ENCODE measurements around the gene TOR1AIP1.
A peak's percentile ranks its signal among the peaks of the same experiment; 100 is the strongest.
"Not testable (repeated sequence)": the region's sequence is repeated elsewhere in the genome, so short reads cannot be mapped to it uniquely, and the experiment has no call there.

The TOR1AIP1 gene

DNA sequence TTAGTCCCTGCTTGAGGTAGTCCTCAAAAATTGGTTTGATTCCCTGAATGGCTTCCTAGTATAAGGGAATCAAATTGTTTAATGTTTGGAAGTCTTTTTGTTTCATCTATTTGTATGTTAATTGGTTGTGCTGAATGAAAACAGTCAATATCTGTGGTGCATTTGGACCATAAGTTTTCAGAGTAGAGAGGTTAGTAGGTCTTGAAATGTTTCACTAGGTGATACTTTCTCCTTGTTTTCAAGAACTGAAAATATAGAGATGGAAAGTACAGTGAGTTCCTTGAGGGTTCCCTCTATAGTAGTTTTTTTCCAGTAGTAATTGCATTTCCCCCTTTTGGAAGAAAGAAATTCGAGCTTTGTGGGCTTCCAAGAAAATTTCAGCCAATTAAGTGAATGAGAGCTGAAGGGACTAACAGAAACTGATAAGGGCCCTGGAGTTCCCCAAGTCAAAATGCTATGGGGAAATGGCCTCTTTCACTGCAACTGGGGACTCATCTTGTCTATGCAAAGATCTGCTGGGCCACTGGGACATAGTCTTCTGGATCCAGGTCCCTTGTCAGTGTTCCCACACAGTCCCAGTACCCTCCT is 53.9 kb downstream of the TOR1AIP1 start:
- no peak for DNase-seq (ENCODE audit: low read depth in 4 of 4, low spot score in 1 of 4)

GRCh38 chr1:179937668-179938254 is 55.7 kb downstream of the TOR1AIP1 start:
- DNase-seq (ENCODE audit: low read depth in 4 of 4, low spot score in 1 of 4) = no peak

- no peak for DNase-seq (ENCODE audit: low read depth in 4 of 4, low spot score in 1 of 4)
These were observed 56.7 kb downstream of the TOR1AIP1 start for GRCh38 chr1:179938752-179939151.

- no peak for DNase-seq (ENCODE audit: low read depth in 4 of 4, low spot score in 1 of 4)
These were observed 57.9 kb downstream of the TOR1AIP1 start for GRCh38 chr1:179939941-179940340.

GRCh38 chr1:179941454-179941853 is 59.4 kb downstream of the TOR1AIP1 start:
- no peak for DNase-seq (ENCODE audit: low read depth in 4 of 4, low spot score in 1 of 4)

- no peak for DNase-seq (ENCODE audit: low read depth in 4 of 4, low spot score in 1 of 4)
These were observed 68.6 kb downstream of the TOR1AIP1 start for GRCh38 chr1:179950651-179951050.

DNA sequence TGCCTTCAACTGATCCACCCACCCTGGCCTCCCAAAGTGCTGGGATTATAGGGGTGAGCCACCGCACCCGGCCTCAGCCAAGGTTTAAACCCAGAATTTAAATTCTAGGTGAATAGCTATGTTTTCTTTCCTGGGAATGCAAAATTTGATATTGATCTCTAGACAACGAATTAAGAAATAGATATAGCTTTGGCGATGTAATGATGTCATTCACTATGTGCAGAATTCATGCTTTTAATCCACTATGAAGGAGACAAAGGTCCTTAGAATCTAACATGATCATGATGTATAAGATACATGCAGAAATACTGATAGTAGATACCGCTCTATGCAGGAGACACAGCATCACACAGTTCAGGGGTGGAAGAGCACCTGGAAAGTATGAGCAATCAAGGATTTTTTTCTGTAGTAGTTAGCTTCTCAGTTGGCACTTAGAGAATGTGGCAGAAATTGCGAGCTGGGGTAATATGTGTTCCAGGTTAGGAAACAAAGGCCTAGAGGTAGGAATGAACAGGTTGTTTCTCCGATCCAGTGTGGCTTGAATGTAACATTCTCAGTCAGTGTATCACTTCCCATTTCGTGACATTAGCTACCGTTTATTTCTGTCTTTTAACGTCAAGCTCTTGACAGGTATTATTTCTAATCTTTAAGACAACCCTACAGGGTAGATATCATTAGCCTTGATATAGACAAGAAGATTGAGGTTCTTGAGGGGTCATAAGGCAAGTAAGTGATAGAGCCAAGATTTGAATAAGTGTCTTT is 69.5 kb downstream of the TOR1AIP1 start:
- no peak for DNase-seq (ENCODE audit: low read depth in 4 of 4, low spot score in 1 of 4)

DNA sequence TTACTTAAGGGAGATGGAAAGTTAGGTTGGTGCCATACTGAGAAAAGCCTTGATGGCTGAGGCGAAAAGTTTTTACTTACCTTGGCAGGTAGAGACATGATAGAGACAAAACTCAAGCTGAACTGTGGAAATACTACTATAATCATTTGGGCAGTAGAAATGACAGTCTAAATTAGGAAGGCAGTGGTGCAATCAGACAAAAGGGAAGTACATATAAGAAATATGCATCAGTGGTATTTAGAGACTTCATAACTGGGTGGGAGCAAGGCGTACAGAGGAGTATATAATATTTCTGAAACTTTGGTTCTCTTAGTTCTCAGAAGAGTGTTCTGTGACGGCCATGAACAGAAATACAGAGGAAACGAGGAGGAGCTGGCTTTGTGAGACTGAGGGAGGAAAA is 70.1 kb downstream of the TOR1AIP1 start:
- no peak for DNase-seq (ENCODE audit: low read depth in 4 of 4, low spot score in 1 of 4)

DNA sequence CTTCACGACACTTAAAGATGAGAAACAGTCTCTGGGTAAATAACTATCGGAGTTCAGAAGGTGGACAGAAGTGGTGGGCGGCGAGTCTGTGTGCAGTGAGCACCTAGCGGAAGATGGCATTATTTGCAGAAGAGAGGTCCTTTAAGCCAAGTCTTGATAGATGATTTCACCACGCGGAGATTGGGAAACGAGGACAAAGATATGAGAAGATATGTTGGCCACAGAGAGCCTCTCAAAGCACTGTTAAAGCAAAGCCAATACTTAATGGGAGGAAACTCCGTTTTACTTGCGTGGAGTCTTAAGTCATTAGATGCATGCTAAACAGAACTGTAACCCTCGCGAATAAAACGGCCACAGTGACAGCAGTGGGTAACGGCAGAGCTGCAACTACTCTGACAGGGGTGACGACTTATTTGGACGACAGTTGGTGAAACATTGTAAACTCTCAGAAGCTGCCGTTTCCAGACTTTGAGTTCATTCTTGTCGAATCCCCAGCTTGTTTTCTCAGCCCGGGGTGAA is 71.9 kb downstream of the TOR1AIP1 start:
- peak in 3 of 4 experiments; percentile 12 to 27 (median 25) for DNase-seq (ENCODE audit: low read depth in 4 of 4, low spot score in 1 of 4)

DNA sequence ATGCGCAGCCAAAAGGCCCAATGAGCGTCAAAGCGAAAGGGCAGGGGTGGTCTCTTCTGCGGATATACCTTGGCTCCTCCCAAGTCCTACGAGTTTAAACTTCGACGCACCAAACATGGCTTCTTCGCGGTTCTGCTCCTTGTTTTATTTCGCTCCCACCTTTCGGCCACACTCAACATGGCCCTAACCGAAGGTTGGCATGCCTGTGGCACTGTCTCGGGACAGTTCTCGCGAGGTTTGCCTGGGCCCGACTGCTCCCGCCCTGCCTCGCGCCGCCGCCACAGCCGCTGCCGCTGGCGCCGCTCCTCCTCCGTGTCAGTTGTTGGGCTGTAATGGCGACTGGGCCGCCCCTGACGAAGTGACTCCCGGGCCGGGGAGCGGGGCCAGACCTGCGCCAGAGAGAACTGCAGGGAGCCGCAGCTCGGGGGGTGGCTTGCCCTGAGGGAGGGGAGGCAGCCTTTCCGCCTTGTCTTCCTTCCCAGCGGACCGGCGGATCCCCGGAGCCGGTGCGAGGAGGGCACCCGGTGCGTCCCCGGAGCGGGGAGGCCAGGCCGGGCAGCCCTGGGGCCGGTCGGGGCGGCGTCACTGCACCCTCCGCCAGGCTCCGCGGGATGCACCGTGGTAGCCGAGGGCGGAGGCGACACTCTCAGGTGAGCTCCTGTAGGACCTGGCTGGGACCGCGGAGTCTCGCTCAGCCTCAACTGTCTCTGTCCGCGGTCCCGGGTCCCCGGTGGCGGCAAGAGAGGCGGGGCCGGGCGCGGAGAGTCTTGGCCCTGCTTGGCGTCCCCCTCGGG is 72.6 kb downstream of the TOR1AIP1 start, which contains the start of gene CEP350:
Gene CEP350 (plus strand): TSS at position 318 of the 794 bp plus-strand sequence. CDS start 31,372 bp downstream, outside the sequence.
- DNase-seq (ENCODE audit: low read depth in 4 of 4, low spot score in 1 of 4) = peak; percentile 92 to 96 (median 93)

DNA sequence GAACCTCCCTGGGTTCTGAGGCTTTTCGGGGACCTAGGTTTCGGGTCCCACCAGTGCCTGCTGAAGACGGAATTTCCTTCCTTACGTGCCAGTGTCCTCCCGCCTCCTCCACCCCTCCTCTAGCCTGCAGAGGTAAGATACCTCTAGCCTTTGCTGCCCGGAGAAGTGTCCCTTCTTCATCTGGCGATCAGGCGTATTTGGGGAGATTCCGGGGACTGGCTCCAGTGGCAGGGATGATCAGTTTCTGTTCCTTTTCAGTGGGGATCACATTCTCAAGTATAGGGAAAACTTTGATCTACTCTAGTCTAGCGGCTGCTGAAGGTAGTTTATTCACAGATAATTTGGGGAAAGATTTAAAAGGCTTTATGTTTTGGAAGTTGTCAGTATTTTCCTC is 73.2 kb downstream of the TOR1AIP1 start:
- DNase-seq (ENCODE audit: low read depth in 4 of 4, low spot score in 1 of 4) = no peak

- no peak for DNase-seq (ENCODE audit: low read depth in 4 of 4, low spot score in 1 of 4)
These were observed 73.6 kb downstream of the TOR1AIP1 start for GRCh38 chr1:179955731-179956130.

GRCh38 chr1:179958359-179958758 is 76.3 kb downstream of the TOR1AIP1 start:
- no peak for DNase-seq (ENCODE audit: low read depth in 4 of 4, low spot score in 1 of 4)

DNA sequence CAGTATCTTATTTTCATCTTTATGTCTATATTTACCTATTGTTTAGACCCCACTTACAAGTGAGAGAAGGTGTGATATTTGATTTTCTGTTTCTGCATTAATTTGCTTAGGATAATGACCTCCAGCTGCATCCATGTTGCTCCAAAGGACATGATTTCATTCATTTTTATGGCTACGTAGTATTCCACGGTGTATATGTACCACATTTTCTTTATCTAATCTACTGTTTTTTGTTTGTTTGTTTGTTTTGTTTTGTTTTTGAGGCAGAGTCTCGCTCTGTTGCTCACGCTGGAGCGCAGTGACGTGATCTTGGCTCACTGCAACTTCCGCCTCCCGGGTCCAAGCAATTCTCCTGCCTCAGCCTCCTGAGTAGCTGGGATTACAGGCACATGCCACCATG is 80.1 kb downstream of the TOR1AIP1 start:
- not testable (repeated sequence) for DNase-seq (ENCODE audit: low read depth in 4 of 4, low spot score in 1 of 4)

DNA sequence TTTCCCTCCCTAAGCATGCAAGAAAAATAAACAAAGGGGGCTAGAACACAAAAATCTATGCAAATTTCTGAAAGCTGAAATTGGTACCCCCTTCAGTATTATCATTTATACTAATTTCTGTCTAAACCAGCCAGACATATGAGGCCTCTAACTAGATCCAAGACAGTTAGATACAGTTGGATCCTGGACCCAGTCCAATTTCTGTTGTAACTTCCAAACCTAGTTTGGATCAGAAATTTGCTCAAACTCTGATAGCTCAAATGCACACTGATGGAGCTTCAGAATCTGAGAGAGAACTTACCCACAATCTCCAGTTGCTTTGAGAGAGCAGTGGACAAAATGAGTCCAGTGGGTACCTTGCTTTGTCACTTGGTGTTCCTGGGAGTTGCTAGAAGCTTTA is 84.5 kb downstream of the TOR1AIP1 start:
- no peak for DNase-seq (ENCODE audit: low read depth in 4 of 4, low spot score in 1 of 4)

- DNase-seq (ENCODE audit: low read depth in 4 of 4, low spot score in 1 of 4) = no peak
These were observed 86.4 kb downstream of the TOR1AIP1 start for GRCh38 chr1:179968284-179968993.

- no peak for DNase-seq (ENCODE audit: low read depth in 4 of 4, low spot score in 1 of 4)
These were observed 87.2 kb downstream of the TOR1AIP1 start for GRCh38 chr1:179968994-179969919.

Measured in stimulated activated CD4-positive, alpha-beta T cell treated with anti-CD3 and anti-CD28 coated beads, Interleukin-1b, Interleukin-23, amount 100 ng/mL, for 24 hours (primary cell).